Adipocyte (in vitro differentiated cells): ENCODE results near the gene HSPA6.
"Not testable (repeated sequence)": the region's sequence is repeated elsewhere in the genome, so short reads cannot be mapped to it uniquely, and the experiment has no call there.

Experiments used
- DNase-seq: peaks from one replicate; pipeline ENCODE4 v3.0.0-alpha.2; 2015; ENCODE audit warnings: low read depth
- H3K27me3 ChIP-seq: replicated peaks from 2 replicates; pipeline ENCODE4 v1.7.0; 2013; ENCODE audit warnings: mild to moderate bottlenecking, low read length, moderate library complexity; ENCODE audit not compliant: control insufficient read depth, insufficient read depth
- H3K36me3 ChIP-seq: 2 replicates; pipeline ENCODE4 v1.7.0; 2013; ENCODE audit warnings: low read length, mild to moderate bottlenecking, moderate library complexity; ENCODE audit not compliant: control insufficient read depth, insufficient read depth, severe bottlenecking
- H3K4me1 ChIP-seq: 2 replicates; pipeline ENCODE4 v1.7.0; 2013; ENCODE audit warnings: mild to moderate bottlenecking, low read length, moderate library complexity; ENCODE audit not compliant: control insufficient read depth, insufficient read depth
- H3K4me3 ChIP-seq: 2 replicates; pipeline ENCODE4 v1.7.0; 2013; ENCODE audit warnings: mild to moderate bottlenecking, low read length, moderate library complexity
- H3K9ac ChIP-seq: 2 replicates; pipeline ENCODE4 v1.7.0; 2013; ENCODE audit warnings: mild to moderate bottlenecking, low read length, moderate library complexity
- H3K9me3 ChIP-seq: 2 replicates; pipeline ENCODE4 v1.7.0; 2013; ENCODE audit warnings: mild to moderate bottlenecking, low read length, moderate library complexity; ENCODE audit not compliant: control insufficient read depth

Gene HSPA6

GRCh38 chr1:161554815-161555417 lies 30.6 kb downstream of the HSPA6 start:
- not testable (repeated sequence) for DNase-seq, H3K9me3 ChIP-seq, H3K27me3 ChIP-seq, H3K4me3 ChIP-seq, H3K36me3 ChIP-seq, H3K4me1 ChIP-seq, H3K9ac ChIP-seq

- not testable (repeated sequence) for H3K36me3 ChIP-seq, H3K27me3 ChIP-seq, H3K9me3 ChIP-seq, DNase-seq, H3K4me3 ChIP-seq, H3K9ac ChIP-seq, H3K4me1 ChIP-seq
These were observed 31.8 kb downstream of the HSPA6 start for GRCh38 chr1:161556143-161556542.

GRCh38 chr1:161556990-161557389 lies 32.6 kb downstream of the HSPA6 start:
- DNase-seq, H3K4me1 ChIP-seq, H3K4me3 ChIP-seq, H3K36me3 ChIP-seq, H3K27me3 ChIP-seq, H3K9me3 ChIP-seq, H3K9ac ChIP-seq: not testable (repeated sequence)

- H3K4me3 ChIP-seq, H3K36me3 ChIP-seq, H3K9me3 ChIP-seq, DNase-seq, H3K4me1 ChIP-seq, H3K27me3 ChIP-seq, H3K9ac ChIP-seq: not testable (repeated sequence)
These were observed 33.4 kb downstream of the HSPA6 start for GRCh38 chr1:161557506-161558450.

GRCh38 chr1:161560960-161561715 lies 36.8 kb downstream of the HSPA6 start:
- H3K27me3 ChIP-seq, H3K4me3 ChIP-seq, H3K4me1 ChIP-seq, H3K36me3 ChIP-seq, H3K9me3 ChIP-seq, DNase-seq, H3K9ac ChIP-seq: not testable (repeated sequence)

GRCh38 chr1:161562441-161562840 lies 38.1 kb downstream of the HSPA6 start:
- H3K4me1 ChIP-seq, H3K4me3 ChIP-seq, H3K27me3 ChIP-seq, H3K9ac ChIP-seq, DNase-seq, H3K9me3 ChIP-seq, H3K36me3 ChIP-seq: not testable (repeated sequence)

- not testable (repeated sequence) for H3K36me3 ChIP-seq, H3K4me1 ChIP-seq, H3K4me3 ChIP-seq, H3K27me3 ChIP-seq, H3K9me3 ChIP-seq, H3K9ac ChIP-seq, DNase-seq
These were observed 39.2 kb downstream of the HSPA6 start for GRCh38 chr1:161563522-161563921.

- DNase-seq, H3K4me3 ChIP-seq, H3K4me1 ChIP-seq, H3K27me3 ChIP-seq, H3K9ac ChIP-seq, H3K9me3 ChIP-seq, H3K36me3 ChIP-seq: not testable (repeated sequence)
These were observed 42.2 kb downstream of the HSPA6 start for GRCh38 chr1:161566602-161566960.

- not testable (repeated sequence) for H3K9ac ChIP-seq, H3K4me1 ChIP-seq, H3K9me3 ChIP-seq, H3K36me3 ChIP-seq, H3K4me3 ChIP-seq, H3K27me3 ChIP-seq, DNase-seq
These were observed 47.4 kb downstream of the HSPA6 start for GRCh38 chr1:161571703-161572102.
